GM12891 (cell line): Measurements from ENCODE around the gene C1RL.

Source experiments
- POLR2A ChIP-seq: IDR thresholded peaks from 2 replicates; pipeline ENCODE4 v1.6.1; 2011; ENCODE audit warnings: low read depth, low read length, control low read depth
- SPI1 ChIP-seq: IDR thresholded peaks from 2 replicates; pipeline ENCODE4 v1.6.1; 2011; ENCODE audit warnings: low read depth, low read length, control low read depth
- TAF1 ChIP-seq: IDR thresholded peaks from 2 replicates; pipeline ENCODE4 v1.6.1; 2011; ENCODE audit warnings: low read depth, low read length, control low read depth

DNA sequence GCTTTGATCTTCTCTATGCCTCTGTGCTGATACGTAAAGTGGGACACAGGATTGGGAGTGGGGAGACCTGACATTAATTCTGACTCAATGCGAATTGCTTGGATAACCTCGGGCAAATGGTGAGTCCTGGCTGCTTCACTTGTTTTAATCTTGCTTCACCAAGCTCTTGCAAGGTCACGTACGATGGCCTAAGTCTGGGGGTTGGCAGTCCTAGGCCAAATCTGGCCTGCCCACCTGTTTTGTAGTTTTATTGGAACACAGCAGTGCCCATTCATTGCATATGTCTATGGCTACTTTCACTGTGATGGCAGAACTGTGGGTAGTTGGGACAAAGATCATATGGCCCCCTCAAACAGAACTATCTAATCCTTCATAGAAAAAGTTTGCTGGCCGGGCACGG is 34.5 kb upstream of the C1RL start:
- TF ChIP-seq POLR2A (no peak), TAF1 (no peak), SPI1 (no peak)
